Suprapubic skin (tissue), 4 donors: Measurements from ENCODE around the gene RNF167.

Experiments used
- EP300 ChIP-seq: sonication (generic); formaldehyde crosslinking; IDR thresholded peaks from one replicate; pipeline ENCODE4 v1.6.1; 2017; ENCODE audit warnings: antibody characterized with exemption
- POLR2A ChIP-seq, 2 donors: fragments of 450-650 bp; IDR thresholded peaks; one replicate each; pipeline ENCODE4 v1.6.1; 2017; ENCODE audit warnings: antibody characterized with exemption in 2 of 2, mild to moderate bottlenecking in 2 of 2, moderate library complexity in 2 of 2
- POLR2AphosphoS5 ChIP-seq, 3 donors: sonication (generic); formaldehyde crosslinking; IDR thresholded peaks; one replicate each; pipeline ENCODE4 v1.6.1; 2017; ENCODE audit warnings: antibody characterized with exemption in 3 of 3
- TF ChIP-seq, protein P1 (sequence below), 2 donors: fragments of 200-600 bp in 1 of 2; fragments of 450-650 bp in 1 of 2; sonication (generic) in 1 of 2; IDR thresholded peaks; one replicate each; pipeline ENCODE4 v1.5.1; 2016 to 2019; ENCODE audit warnings: antibody characterized with exemption in 2 of 2, mild to moderate bottlenecking in 1 of 2, moderate library complexity in 1 of 2

DNA sequence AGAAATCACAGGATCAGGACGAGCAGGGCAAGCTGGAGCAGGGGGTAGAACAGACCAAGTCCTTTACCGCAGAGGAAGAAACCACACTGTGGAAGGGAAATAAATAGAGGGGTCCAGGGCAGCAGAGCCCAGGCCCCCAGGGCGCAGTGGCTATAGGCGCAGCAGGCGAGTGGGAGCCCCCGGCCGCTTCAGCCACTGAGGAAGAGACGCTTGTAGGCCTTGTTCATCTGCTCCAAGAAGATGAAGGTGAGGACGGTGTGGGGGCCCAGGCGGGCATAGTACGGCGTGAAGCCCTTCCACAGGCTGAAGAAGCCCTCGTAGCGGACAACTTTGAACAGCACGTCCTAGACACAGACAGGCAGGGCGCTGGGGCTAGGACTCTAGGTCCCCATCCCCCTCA, 2.5 kb upstream of the RNF167 start:
- no peak for TF ChIP-seq POLR2A (IDR thresholded peaks at IDR 0.05)
- TF ChIP-seq, protein P1, sequence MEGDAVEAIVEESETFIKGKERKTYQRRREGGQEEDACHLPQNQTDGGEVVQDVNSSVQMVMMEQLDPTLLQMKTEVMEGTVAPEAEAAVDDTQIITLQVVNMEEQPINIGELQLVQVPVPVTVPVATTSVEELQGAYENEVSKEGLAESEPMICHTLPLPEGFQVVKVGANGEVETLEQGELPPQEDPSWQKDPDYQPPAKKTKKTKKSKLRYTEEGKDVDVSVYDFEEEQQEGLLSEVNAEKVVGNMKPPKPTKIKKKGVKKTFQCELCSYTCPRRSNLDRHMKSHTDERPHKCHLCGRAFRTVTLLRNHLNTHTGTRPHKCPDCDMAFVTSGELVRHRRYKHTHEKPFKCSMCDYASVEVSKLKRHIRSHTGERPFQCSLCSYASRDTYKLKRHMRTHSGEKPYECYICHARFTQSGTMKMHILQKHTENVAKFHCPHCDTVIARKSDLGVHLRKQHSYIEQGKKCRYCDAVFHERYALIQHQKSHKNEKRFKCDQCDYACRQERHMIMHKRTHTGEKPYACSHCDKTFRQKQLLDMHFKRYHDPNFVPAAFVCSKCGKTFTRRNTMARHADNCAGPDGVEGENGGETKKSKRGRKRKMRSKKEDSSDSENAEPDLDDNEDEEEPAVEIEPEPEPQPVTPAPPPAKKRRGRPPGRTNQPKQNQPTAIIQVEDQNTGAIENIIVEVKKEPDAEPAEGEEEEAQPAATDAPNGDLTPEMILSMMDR (IDR thresholded peaks at IDR 0.05): no peak
- TF ChIP-seq EP300: no peak
- no peak for TF ChIP-seq POLR2AphosphoS5 (IDR thresholded peaks at IDR 0.05)
